ENCODE measurements around the gene RPL22. TPM values are rescaled to one million over a fixed set of nuclear protein-coding genes. Genes with fewer than 3 reads are reported as not detected.

The RPL22 gene
- total and polyA plus RNA-seq, 2 of the 4 experiments (the other 2 are of a cell fraction) = 26.2 to 131 TPM

- Histone ChIP-seq H4K91ac (ENCODE audit: insufficient read depth, low read depth, low read length) (no peak within 1 kb of the TSS), H3K36me3 (ENCODE audit: control insufficient read depth, insufficient read depth, low read length) (peaks cover 5% of the 10 kb centered on the region), H2AFZ (replicated peaks; ENCODE audit: low read length, poor library complexity) (peak within 1 kb of the TSS; percentile 41), H2BK20ac (ENCODE audit: low read depth, low read length) (no peak within 1 kb of the TSS), H3K27me3 (ENCODE audit: control insufficient read depth, insufficient read depth, low read length) (peaks cover 51% of the 10 kb centered on the region), H3K4me1 (ENCODE audit: control insufficient read depth, insufficient read depth, low read length) (peaks cover 12% of the 10 kb centered on the region; the same call in 1 of the 2 replicates), H3K4me3 (ENCODE audit: insufficient read depth, low read depth, low read length) (0 out of 2 replicates have a peak within 1 kb of the TSS, but pooled peaks have one; percentile 10), H3K4ac (ENCODE audit: low read depth, low read length) (no peak within 1 kb of the TSS), H3K56ac (ENCODE audit: extremely low read depth, insufficient read depth, low read length) (no peak within 1 kb of the TSS), H2BK120ac (ENCODE audit: low read depth, low read length) (no peak within 1 kb of the TSS), H2AK9ac (replicated peaks; ENCODE audit: low read depth, low read length, poor library complexity) (peak within 1 kb of the TSS; percentile 33), H3K27ac (ENCODE audit: insufficient read depth, low read length) (no peak within 1 kb of the TSS), H2BK15ac (ENCODE audit: low read depth, low read length) (no peak within 1 kb of the TSS), H3K18ac (ENCODE audit: low read depth, low read length) (no peak within 1 kb of the TSS), H2BK5ac (ENCODE audit: low read depth, low read length, poor library complexity, severe bottlenecking) (no peak within 1 kb of the TSS), H4K20me1 (ENCODE audit: insufficient read depth, low read length) (peaks cover 27% of the 10 kb centered on the region), H3K9me3 (ENCODE audit: control insufficient read depth, insufficient read depth, low read length) (no peaks in the 10 kb centered on the region; the same call in 1 of the 2 replicates), H3K9ac (ENCODE audit: low read depth, low read length) (no peak within 1 kb of the TSS), H4K5ac (ENCODE audit: low read depth, low read length) (no peak within 1 kb of the TSS), H3K79me1 (ENCODE audit: low read depth in 1 of 2, low read length in 2 of 2) (peaks cover 12 to 13% of the 10 kb centered on the region in 2 experiments), H3K9me1 (ENCODE audit: insufficient read depth, low read length) (peaks cover 10% of the 10 kb centered on the region), H3K4me2 (ENCODE audit: low read depth, low read length) (peak within 1 kb of the TSS; percentile 34; the same call in 1 of the 2 replicates), H3K23ac (ENCODE audit: low read depth, low read length) (no peak within 1 kb of the TSS), H3K14ac (replicated peaks; ENCODE audit: low read depth, low read length) (no peak within 1 kb of the TSS), H2AK5ac (ENCODE audit: low read depth, low read length) (no peak within 1 kb of the TSS), H4K8ac (ENCODE audit: low read depth in 2 of 2, low read length in 2 of 2) (no peak within 1 kb of the TSS)
- ChIA-PET POLR2A (ENCODE audit: unreplicated experiment) (no interaction called here), CTCF (no interaction called here)
- no TSS peak for BruUV-seq (replicated peaks)
- dilution Hi-C loops (cut with HindIII; ENCODE audit: low sequenced_read_pairs, unreplicated experiment) = no loop called here
- intact Hi-C loops (cut with micrococcal nuclease) = no loop called here
- TF ChIP-seq CTCF (conservative IDR thresholded peaks at IDR 0.05; ENCODE audit: low read depth, low read length) = 0 out of 2 replicates have a peak, but pooled peaks have one; percentile 16
- TF ChIP-seq BHLHE40 (IDR thresholded peaks at IDR 0.05; ENCODE audit: low read depth, low read length) = no peak
- in situ Hi-C loops (cut with MboI; ENCODE audit: low sequenced_read_pairs) = no loop called here
- DNase-seq (no peak), ATAC-seq (ENCODE audit: low read depth) (peak; percentile 9; the same call in 1 of the 2 replicates)
- WGBS, 2 experiments (ENCODE audit: extremely low coverage in 2 of 2, insufficient read length in 1 of 2) = 1% methylated on average over 33 of the region's 57 CpGs; no CpG with 5 or more reads in 1 of the 2 experiments
These were observed 19.1 kb downstream of the RPL22 start, which contains the start of gene CHD5 for GRCh38 chr1:6180268-6180706. Gene CHD5 (minus strand): TSS chr1:6180321. CDS start chr1:6180023, 298 bp downstream.

Measured in IMR-90 (cell line).